ENCODE results near the gene SGMS1.
"Not testable (repeated sequence)": the region's sequence is repeated elsewhere in the genome, so short reads cannot be mapped to it uniquely, and the experiment has no call there.

Gene SGMS1

DNA sequence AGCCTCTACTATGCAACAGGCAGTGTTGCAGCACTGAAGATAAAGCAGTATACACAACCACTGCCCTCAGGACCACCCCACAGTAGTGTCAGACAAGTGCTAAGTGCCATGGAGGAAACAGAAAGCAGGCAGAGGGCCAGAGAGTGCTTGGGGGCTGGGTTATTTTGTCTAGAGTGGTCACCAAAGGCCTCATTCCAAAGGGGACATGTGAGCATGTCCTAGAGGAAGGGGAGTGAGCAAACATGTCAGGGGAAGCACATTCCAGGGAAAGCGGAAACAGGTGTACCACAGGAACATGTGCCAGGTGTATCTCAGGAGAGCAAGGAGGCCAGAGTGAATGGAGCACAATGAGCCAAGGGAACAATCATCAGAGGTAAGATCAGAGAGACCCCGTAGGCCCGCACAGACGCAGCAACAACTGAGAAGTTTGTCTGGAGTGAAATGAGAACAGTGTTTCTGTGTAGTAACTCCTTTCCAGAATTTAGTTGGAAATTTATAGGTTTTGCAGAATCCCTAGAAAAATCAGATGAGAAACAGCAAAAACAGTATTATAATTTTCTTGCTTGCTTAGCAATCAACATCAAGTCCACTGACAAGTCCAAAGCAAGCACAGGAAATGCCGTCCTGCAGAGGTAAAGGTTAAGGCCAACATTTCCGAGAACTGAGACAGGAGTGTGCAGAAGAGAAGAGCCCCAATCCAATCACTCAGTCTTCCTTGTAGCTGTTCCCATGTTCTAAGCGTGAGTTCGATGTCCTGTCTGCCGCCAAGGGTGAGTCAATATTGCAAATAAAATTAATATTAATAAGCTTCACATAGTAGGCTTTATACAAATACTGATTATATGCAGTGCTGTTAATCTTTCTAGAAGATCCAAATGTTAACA is 67.3 kb downstream of the SGMS1 start:
- no peak for DNase-seq (ENCODE audit: low read depth)

DNA sequence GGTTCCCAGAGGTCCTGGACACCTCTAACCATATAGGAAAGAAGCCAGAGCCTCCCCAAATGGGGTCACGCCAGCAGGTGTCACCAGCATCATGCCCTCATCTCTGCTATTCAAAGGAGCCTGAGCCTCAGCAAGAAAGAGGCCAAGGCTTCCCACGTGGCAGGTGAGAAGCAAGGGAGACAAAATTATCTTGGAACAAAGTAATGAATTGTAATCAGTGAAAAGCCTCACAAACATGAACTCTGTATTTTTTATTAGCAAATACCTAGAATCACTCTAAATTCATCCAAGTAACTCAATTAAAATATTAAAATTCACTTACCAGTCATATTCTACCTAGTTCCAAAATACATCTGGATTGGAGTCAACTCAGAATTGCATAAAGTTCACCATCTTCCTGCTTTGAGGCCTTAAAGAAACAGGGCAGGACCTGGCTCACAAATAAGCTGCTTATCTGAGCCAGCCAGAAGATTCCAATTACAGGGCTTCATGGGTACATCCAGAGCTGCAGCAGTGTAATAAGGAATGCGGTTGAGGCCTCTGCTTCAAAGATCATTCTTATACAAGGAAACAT is 68.7 kb downstream of the SGMS1 start:
- no peak for DNase-seq (ENCODE audit: low read depth)

DNA sequence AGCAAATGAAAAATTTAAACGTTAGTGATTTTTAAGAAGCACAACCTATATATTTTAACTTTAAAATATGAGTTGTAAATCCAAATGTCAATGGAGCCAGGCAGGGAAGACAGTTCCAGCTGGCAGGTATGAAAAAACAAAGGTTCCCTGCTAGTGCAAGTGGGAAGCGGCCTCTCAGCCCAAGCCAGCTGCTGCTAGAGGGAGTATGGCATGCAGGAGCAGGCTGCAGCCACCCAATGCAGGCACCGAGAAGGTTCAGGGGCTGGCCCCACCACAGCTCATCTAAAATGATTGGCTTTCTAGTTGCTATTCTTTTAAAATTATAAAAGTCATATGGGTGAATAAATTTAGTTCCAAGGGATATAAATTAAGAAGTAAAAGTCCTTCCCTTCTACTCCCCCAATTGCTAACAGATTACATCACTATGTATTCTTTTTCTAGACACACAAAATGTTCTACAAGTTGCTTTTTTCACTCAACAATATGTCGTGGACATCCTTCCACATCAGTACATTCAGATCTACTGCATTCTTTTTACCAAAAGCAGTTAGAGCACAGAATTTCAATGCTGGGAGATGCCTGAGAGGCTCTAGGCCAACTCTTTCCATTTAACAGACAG is 69.3 kb downstream of the SGMS1 start:
- no peak for DNase-seq (ENCODE audit: low read depth)

DNA sequence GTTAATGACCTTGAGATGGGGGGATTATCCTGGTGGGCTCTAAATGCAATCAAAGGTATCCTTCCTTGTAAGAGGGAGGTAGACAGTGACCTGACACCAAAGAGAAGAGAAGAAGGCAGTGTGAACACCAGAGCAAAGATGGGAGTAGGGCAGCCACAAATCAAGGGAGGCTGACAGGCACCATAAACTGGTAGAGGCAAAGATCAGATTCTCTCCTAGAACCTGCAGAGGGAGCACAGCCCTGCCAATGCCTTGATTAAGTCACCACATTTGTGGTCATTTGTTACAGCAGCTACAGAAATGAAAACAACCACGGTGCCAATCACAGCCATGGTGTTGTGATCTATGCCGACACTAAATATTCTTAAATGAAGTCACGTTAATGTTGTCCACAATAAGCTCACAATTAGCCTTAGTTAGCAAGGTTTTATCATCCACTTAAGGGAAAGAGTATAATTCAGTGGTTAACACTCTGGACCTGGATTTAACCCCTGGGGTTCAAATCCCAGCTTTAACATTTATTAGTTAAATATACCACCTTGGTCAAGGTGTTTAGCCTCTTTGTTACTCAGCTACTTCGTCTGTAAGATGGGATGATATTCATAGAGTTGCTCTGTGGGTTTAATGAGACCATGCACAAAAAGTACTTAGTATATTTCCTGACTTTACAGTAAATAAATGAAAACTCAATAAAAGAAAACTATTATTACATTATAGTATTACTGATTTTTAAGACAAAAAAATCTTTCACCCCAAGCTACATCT is 70.8 kb downstream of the SGMS1 start:
- no peak for DNase-seq (ENCODE audit: low read depth)

DNA sequence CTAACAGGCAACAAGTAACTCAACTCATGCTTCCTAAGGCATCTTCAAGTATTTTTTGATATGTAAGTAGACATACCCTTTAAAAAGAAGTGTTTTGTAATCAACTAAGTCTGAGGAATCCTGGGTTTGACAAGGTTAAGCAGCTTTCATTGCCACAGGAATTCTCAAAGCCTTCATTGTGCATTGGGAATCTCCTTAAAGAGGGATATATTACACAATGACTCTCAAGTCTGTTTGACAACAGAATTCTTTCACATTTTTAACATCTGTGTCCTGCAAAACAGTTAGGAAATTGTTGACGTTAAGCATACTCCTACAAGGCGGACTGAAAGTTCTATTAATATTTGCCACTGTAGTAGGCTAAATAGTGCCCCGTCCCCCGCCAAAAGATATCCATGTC is 71.4 kb downstream of the SGMS1 start:
- DNase-seq (ENCODE audit: low read depth), result no peak

DNA sequence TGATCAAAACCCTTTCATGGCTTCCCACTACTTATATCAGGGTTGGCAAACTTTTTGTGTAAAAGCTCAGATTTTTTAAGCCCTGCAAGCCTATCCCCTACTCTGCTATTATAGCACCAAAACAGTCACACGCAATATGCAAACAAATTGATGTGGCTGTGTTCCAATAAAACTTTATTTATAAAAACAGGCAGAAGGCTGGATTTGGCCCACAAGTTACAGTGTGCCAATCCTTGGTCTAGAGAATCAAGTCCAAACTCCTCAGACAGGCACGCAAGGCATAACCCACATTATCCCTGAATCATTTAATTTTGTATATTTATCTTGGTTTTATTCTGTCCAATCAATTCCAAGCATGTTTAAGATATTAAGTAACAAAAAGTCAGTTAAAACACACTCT is 71.9 kb downstream of the SGMS1 start:
- DNase-seq (ENCODE audit: low read depth), result no peak

DNA sequence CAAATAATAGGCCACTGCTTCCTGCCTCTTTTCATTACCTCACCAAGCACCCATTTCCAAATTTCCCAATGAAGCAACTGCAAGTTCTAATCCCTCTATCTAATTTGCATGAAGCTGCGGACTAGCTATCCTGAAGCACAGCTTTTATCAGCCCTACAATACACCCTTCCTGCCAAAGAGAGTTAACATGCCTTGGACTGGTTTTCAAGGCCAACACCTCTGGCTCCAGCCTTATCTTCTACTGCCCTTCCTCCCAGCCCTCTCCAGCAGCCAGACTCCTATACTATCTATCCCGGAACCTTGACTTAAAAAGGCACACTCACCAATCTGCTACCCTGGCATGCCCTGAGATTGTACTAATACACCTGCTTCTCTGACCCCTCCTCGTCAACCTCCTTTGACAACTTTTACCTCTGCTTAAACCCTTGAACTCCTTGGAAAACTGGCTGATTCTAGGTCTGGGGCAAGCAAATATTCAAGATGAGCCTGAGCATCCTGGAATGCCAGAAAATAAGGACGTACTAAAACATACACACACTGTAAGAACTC is 73.4 kb downstream of the SGMS1 start:
- no peak for DNase-seq (ENCODE audit: low read depth)

DNA sequence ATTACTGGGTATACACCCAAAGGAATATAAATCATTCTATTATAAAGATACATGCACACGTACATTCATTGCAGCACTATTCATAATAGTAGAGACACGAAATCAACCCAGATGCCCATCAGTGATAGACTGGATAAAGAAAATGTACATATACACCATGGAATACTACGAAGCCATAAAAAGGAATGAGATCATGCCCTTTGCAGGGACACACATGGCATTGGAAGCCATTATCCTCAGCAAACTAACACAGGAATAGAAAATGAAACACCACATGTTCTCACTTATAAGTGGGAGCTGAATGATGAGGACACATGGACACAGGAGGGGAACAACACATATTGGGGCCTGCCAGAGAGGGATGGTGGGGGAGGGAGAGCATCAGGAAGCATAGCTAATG is 74.6 kb downstream of the SGMS1 start:
- not testable (repeated sequence) for DNase-seq (ENCODE audit: low read depth)

DNA sequence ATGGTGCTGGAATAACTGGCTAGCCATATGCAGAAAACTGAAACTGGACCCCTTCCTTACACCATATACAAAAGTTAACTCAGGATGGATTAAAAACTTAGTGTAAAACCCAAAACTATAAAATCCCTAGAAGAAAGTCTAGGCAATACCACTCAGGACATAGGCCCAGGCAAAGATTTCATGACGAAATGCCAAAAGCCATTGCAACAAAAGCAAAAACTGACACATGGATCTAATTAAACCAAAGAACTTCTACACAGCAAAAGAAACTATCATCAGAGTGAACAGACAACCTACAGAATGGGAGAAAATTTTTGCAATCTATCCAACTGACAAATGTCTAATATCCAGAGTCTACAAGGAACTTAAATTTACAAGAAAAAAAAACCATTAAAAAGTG is 75.3 kb downstream of the SGMS1 start:
- not testable (repeated sequence) for DNase-seq (ENCODE audit: low read depth)

DNA sequence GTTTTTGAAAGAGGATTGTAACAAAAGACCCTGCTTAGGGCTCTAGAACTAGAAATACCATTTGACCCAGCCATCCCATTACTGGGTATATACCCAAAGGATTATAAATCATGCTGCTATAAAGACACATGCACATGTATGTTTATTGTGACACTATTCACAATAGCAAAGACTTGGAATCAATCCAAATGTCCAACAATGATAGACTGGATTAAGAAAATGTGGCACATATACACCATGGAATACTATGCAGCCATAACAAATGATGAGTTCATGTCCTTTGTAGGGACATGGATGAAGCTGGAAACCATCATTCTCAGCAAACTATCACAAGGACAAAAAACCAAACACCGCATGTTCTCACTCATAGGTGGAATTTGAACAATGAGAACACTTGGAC is 77.5 kb downstream of the SGMS1 start:
- DNase-seq (ENCODE audit: low read depth), result not testable (repeated sequence)

DNA sequence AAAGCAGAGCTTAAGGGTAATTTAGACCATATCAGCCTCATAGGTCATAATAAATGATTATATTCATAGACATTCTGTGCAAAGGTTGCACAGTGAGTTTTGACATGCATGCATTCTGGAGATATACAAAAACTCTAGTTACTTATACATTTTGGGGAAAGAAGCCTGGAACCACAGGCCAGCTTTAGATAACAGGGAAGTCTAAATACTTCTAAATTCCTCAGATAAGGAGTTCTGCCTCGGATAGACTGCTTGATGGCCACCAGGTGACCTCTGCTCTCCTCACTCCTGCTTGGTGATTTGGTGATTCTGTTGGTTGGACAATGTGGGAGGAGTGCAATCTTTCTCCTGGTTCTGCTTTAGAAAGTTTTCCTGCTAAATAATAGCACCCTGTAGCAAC is 77.9 kb downstream of the SGMS1 start:
- no peak for DNase-seq (ENCODE audit: low read depth)

DNA sequence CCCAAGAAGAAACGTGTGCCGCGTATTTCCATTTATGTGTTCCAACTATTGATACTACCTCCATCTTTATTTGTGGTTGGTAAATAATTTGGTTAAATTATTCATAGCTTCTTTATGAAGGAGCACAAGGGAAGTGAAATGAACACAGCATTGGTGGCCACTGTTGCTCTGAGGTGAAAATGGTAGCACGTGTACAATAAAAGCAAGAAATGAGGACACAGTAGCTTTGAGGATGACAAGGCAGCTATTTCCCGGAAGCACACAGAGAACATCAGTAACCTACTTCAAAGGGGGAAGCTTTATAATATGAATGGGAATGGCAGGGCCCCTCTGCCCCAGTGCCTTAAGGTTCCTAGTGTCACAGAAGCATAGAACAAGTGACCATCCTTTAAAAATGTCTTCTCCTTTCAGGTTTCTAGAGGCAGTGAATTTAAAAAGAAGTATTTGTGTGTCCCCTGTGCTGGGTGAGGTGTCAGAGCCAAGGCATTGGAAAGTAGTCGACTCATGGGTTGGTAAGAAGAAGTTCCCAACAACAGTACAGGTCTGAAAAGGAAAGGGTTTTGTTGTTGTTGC is 78.8 kb downstream of the SGMS1 start:
- DNase-seq (ENCODE audit: low read depth), result no peak

DNA sequence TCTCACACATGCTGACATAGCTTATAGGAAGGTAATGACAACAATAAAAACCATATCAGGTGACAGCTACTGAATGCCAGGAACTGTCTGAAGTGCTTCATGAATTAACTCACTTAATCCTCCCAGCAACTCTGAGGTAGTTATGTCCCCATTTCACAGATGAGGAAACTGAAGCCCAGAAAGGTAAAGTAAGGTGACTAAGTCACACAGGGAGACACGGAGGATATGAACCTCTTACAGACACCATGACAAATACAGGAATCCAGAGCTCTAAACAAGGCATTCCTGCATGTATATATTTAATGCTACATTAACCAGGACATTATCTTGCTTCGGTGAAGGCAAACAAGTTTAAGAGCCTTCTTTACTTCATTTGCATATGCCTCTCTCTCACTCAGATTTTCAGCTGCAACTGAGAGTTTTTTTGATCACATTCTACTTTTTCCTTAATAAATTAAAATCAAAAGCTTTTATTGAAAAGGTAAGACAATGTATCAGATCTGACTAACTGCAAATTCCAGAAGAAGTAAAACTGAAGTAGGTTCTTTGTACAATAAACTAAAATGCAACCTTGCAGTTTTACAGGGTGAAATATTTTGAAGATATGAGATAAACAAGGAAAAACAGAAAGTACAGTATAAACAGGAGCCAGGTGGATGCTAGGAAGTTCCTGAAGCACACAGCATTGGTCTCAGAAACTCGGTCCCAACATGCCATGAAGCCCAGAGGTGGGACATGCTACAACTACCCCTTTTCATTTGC is 79.5 kb downstream of the SGMS1 start:
- no peak for DNase-seq (ENCODE audit: low read depth)

DNA sequence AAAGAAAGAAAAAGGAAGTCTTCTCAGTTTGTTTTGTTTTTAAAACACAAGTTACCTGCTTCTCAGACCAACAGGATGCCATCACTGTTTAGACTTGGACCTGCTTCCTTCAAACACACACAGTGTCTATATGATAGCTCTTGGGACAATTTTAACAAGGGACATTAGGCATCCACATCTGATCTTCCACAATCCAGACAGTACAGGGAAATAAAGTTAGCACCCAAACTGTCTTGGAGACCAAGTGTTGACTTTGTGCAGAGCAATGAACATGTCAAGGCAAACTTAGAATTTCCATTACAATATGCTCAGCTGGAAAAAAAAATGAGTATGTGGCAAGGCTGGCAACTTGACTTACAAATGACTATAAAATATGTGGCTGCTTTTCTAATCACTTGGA is 80.9 kb downstream of the SGMS1 start:
- DNase-seq (ENCODE audit: low read depth), result no peak

DNA sequence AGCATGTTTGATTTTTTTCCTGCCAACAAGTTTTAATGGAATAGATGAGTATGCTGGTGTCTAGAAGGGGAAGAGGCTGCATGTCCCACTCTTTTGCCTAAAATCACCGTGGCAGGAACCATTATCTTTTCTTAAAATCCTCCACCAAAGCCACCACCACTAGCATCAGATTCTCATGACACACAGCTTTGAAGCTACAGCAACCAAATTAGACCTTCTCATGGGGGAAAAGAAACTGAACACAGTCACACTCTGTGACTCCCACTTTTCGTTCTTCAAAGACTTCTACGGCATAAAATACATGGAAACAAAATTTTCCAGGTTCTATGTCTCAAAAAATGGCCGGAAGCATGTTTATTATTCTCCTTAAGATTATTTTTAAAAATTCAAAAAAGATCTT is 81.8 kb downstream of the SGMS1 start:
- no peak for DNase-seq (ENCODE audit: low read depth)

DNA sequence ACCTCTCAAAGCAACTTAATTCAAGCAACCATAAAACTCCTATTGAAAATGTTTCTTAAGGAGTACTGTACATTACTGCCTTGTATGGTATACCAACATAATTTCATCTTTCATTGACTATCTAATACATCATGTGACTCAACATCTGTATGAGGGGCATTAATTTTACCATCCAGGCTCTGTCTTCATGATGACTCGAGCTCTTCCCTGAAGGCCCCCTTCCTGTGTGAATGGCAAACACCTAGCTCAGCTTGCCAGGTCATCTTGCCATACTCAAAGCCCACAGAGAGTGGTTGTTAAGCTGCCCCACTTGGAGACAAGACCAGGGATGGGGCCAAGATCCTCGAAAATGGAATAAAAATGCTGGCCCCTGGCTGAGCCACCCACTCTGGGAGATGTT is 82.4 kb downstream of the SGMS1 start:
- no peak for DNase-seq (ENCODE audit: low read depth)

DNA sequence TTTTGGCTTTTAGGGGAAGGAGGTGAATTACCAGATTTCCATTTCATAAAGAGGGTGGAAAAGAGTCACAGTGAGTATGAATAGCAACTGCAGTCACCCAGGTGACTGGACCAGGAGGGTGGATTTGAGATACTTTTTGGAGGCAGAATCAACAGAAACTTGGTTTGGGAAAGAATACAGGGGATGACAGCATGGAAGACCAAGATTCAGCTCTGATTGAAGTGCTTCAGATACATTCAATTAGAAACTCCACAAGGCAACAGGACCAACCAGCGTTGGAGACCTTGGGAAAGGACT is 83.0 kb downstream of the SGMS1 start:
- DNase-seq (ENCODE audit: low read depth), result no peak

DNA sequence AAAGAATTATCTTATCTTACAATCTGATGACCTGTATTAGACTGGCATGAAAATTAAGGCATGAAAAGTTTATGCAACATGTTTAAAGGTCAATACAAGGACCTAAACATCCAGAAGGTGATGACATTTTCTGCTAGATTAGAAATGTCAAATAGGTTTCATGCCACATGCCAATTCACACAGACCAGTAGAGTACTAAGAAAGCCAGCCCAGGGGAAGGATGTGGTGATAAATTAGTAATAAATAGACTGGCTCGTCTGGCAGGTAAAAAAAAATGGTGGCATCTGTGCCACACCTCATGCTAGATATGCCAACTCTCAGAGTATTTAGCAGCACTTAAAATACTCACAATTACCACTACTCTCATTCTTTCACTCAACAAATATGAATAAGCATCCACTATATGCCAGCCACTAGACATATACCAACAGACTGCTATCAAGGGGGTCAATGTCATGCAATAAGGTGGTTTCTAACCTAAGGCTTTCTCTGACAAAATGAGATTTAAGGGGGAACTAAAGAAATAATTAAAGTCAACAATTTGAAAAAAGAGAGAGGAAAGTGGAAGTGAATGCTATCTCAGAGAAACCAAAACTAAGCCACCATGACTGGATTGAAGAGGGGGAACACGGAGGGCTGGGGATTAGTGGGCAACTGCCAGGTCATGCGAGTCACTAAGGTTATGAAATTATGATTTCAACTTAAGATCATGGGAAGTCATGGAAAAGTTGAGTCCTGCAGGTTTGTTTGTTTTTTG is 83.5 kb downstream of the SGMS1 start:
- DNase-seq (ENCODE audit: low read depth), result no peak

DNA sequence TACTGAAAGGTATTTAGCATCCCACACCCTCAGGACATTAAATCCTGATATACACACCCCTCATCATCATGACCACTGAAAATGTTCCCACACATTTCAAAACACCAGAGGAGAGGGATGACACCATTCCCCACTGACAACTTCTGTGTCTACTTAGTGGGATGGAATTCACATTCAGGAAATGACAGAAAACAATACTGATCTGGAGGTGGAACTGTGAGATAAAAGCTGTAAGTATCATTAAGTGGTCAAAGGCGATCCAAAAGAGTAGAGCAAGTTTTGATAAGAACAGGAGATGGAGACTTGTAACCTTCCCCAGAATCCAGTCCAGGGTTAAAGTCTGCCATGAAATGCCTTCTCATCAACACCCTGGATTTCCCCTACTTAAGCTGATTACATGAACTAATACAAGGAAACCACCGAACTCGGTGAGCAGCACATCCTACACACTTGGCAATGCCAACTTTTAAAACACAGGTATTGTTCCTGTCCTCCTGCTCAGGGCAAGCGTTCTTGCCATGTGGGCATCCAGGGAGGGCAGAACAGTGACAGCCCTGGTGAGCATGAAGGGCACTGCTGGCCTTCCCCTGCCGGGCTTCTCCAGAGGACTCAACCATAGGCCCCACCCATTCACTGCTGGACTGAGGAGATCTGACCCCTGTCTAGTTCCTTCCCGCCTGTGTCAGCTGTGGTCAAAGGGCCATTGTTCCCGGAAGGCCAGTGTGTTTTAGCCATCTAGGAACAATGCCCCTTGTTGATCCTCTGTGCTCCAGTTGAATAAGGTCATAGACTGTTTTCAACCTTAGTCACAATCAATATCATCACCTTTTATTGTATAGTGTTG is 85.0 kb downstream of the SGMS1 start:
- no peak for DNase-seq (ENCODE audit: low read depth)

All from stimulated activated CD8-positive, alpha-beta memory T cell treated with anti-CD3 and anti-CD28 coated beads, Interleukin-4, amount 100 ng/mL, for 24 hours (primary cell).